ENCODE measurements around the gene ANO6. TPM values are rescaled to one million over a fixed set of nuclear protein-coding genes. Genes with fewer than 3 reads are reported as not detected.

The ANO6 gene
- total and polyA plus RNA-seq, 8 donors, result 4.4 to 78.8 (median 21.9) TPM

DNA sequence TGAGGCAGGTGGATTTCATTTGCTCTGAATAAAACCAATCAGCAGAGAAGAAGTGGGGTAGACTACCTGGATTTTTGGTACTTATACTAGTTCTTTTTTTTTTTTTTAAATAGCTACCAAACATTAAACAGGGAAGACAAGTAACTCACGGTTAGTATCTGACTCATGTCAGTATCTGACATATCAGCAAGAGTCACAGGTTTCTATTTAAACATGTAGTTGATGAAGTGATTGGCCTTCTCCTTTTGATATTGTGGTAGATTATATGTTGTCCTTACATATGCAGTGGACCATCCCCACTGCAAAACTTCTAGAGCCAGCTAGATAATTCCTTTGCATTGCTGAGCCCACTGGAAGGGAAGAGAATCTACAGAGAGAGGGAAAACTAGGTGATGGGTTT lies 208.0 kb downstream of the ANO6 start:
- intact Hi-C loops (cut with DNase I; ENCODE audit: low total_unique reads), result no loop called here
- peaks cover 6 to 81% (median 75%) of the 10 kb centered on the region in 4 donors for H3K36me3 ChIP-seq
- 80 to 93% (median 88%) methylated on average over 1 of the region's 1 CpG for WGBS, 5 donors
- no peak overlapping the region for H3K4me3 ChIP-seq
- no peak for DNase-seq
- no peaks in the 10 kb centered on the region for H3K9me3 ChIP-seq
- H3K4me1 ChIP-seq, result no peaks in the 10 kb centered on the region
- H3K27ac ChIP-seq, result no peak overlapping the region
- H3K27me3 ChIP-seq, result no peaks in the 10 kb centered on the region
- TF ChIP-seq CTCF (IDR thresholded peaks at IDR 0.05) (no peak), POLR2A (IDR thresholded peaks at IDR 0.05) (no peak), EP300 (IDR thresholded peaks at IDR 0.05) (no peak), POLR2AphosphoS5 (IDR thresholded peaks at IDR 0.05) (no peak)

DNA sequence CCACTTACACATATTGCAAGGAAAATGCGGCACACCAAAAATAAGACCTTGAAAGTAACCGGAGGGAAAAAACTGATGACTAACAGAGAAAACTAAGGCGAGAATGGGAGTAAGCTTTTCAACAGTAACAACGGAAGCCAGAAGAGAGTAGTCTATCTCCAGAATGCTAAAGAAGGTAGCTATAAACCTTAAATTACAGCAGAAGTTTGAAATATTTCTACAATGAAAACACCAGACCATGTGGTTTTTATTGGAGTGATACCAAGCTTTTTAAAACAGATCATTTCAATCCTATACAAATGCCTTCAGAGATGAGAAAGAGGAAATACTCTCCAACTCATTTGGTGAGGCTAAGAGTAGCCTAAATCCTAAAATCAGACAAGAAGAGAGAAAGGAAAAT lies 209.5 kb downstream of the ANO6 start:
- 87 to 96% (median 95%) methylated on average over 4 of the region's 4 CpGs for WGBS, 5 donors
- Histone ChIP-seq H3K4me1 (no peaks in the 10 kb centered on the region), H3K9me3 (no peaks in the 10 kb centered on the region), H3K4me3 (no peak overlapping the region), H3K36me3 (peaks cover 6 to 94% (median 89%) of the 10 kb centered on the region in 4 donors), H3K27ac (no peak overlapping the region), H3K27me3 (no peaks in the 10 kb centered on the region)
- TF ChIP-seq POLR2A (IDR thresholded peaks at IDR 0.05) (no peak), CTCF (IDR thresholded peaks at IDR 0.05) (no peak), POLR2AphosphoS5 (IDR thresholded peaks at IDR 0.05) (no peak), EP300 (IDR thresholded peaks at IDR 0.05) (no peak)
- intact Hi-C loops (cut with DNase I; ENCODE audit: low total_unique reads), result no loop called here
- DNase-seq, result no peak

DNA sequence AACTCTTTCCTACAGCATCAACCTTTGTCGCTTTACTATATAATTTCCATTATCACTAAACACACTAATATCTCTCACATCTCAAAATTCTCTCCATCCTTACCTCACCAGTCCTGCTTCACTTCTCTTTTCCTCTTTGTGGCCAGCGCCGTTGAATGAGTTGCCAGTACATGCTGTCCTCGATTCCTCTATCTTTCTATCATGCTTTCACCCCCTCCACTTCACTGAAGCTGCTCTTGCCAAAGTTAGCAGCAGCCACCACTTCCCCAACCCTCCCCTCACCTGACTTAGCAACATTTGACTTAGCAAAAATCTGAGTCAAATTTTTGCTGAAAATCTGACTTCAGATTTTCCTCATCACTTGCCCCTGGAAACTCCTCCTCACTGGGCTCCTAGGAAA lies 210.4 kb downstream of the ANO6 start:
- Histone ChIP-seq H3K27me3 (no peaks in the 10 kb centered on the region), H3K36me3 (peaks cover 13 to 97% (median 91%) of the 10 kb centered on the region in 4 donors), H3K27ac (no peak overlapping the region), H3K4me1 (no peaks in the 10 kb centered on the region), H3K9me3 (peaks cover 0 to 3% (median 0%) of the 10 kb centered on the region in 4 donors), H3K4me3 (no peak overlapping the region)
- no peak for TF ChIP-seq POLR2A (IDR thresholded peaks at IDR 0.05)
- no peak for TF ChIP-seq CTCF (IDR thresholded peaks at IDR 0.05)
- no peak for TF ChIP-seq EP300 (IDR thresholded peaks at IDR 0.05)
- no peak for TF ChIP-seq POLR2AphosphoS5 (IDR thresholded peaks at IDR 0.05)
- DNase-seq, result no peak
- intact Hi-C loops (cut with DNase I; ENCODE audit: low total_unique reads), result no loop called here
- WGBS, 5 donors, result 88 to 97% (median 92%) methylated on average over 4 of the region's 4 CpGs

- Histone ChIP-seq H3K36me3 (peaks cover 13 to 96% (median 88%) of the 10 kb centered on the region in 4 donors), H3K9me3 (peaks cover 0 to 6% (median 0%) of the 10 kb centered on the region in 4 donors), H3K4me3 (no peak overlapping the region), H3K27me3 (no peaks in the 10 kb centered on the region), H3K4me1 (no peaks in the 10 kb centered on the region), H3K27ac (no peak overlapping the region)
- WGBS, 5 donors, result 93 to 100% (median 97%) methylated on average over 4 of the region's 4 CpGs
- TF ChIP-seq CTCF (IDR thresholded peaks at IDR 0.05), result no peak
- TF ChIP-seq POLR2A (IDR thresholded peaks at IDR 0.05), result no peak
- no peak for TF ChIP-seq EP300 (IDR thresholded peaks at IDR 0.05)
- no peak for TF ChIP-seq POLR2AphosphoS5 (IDR thresholded peaks at IDR 0.05)
- no peak for DNase-seq
- intact Hi-C loops (cut with DNase I; ENCODE audit: low total_unique reads), result no loop called here
Observed at GRCh38 chr12:45427042-45427441, 211.1 kb downstream of the ANO6 start.
